ENCODE measurements around the gene GEMIN5. TPM values are rescaled to one million over a fixed set of nuclear protein-coding genes. Genes with fewer than 3 reads are reported as not detected.
A peak's percentile ranks its signal among the peaks of the same experiment; 100 is the strongest.

GEMIN5 gene
- polyA plus RNA-seq, 3 donors, result 2.0 to 3.8 (median 2.2) TPM

- H4K20me1 ChIP-seq (ENCODE audit: insufficient read depth, low read length), result peaks cover 64% of the 10 kb centered on the region
- intact Hi-C loops (cut with micrococcal nuclease), result no loop called here
- peak in 2 of 3 donors; percentile 6 to 17 for DNase-seq
These were observed 7.8 kb upstream of the GEMIN5 start for GRCh38 chr5:154945695-154946301.

GRCh38 chr5:154944716-154945115 is 6.7 kb upstream of the GEMIN5 start:
- H3K9me3 Mint-ChIP-seq, result no peaks in the 10 kb centered on the region
- intact Hi-C loops (cut with micrococcal nuclease), result loop anchor here in 1 of 2 donors (5.0 kb wide), 1 partner anchor 87 kb away; the partner anchor contains the start of gene CNOT8
- H3K36me3 Mint-ChIP-seq, result peaks cover 3 to 9% of the 10 kb centered on the region in 2 donors
- peak overlapping the region in 1 of 2 donors; percentile 7 for H3K27ac ChIP-seq (ENCODE audit: low read depth in 1 of 2, low read length in 2 of 2)
- no peak overlapping the region for H3K4me3 ChIP-seq (replicated peaks in 1 of 3; ENCODE audit: low read depth in 2 of 3, low read length in 3 of 3)
- H3K79me2 ChIP-seq (ENCODE audit: insufficient read depth, low read length), result peaks cover 82% of the 10 kb centered on the region
- H3K4me2 ChIP-seq (replicated peaks; ENCODE audit: extremely low read depth, low read length, poor library complexity, severe bottlenecking), result no peak overlapping the region
- no peak overlapping the region for H3K9ac ChIP-seq (ENCODE audit: insufficient read depth, low read length, poor library complexity, severe bottlenecking)
- no peaks in the 10 kb centered on the region for H3K9me3 ChIP-seq (replicated peaks in 1 of 2; ENCODE audit: control insufficient read depth in 1 of 2, insufficient read depth in 1 of 2, low read length in 2 of 2)
- peaks cover 55% of the 10 kb centered on the region for H4K20me1 ChIP-seq (ENCODE audit: insufficient read depth, low read length)
- H3K36me3 ChIP-seq (replicated peaks in 1 of 2; ENCODE audit: control insufficient read depth in 1 of 2, insufficient read depth in 2 of 2, low read length in 2 of 2), result peaks cover 2 to 22% of the 10 kb centered on the region in 2 donors
- no peak for TF ChIP-seq CTCF (IDR thresholded peaks at IDR 0.05)
- no peaks in the 10 kb centered on the region for H3K27me3 ChIP-seq (ENCODE audit: control insufficient read depth in 2 of 2, insufficient read depth in 2 of 2, low read length in 2 of 2)
- DNase-seq, result no peak
- H3K4me1 ChIP-seq (ENCODE audit: control insufficient read depth in 1 of 2, insufficient read depth in 2 of 2, low read length in 2 of 2), result peaks cover 12 to 15% of the 10 kb centered on the region in 2 donors
- peaks cover 19% of the 10 kb centered on the region for H3K4me1 Mint-ChIP-seq
- H3K27ac Mint-ChIP-seq, result no peak overlapping the region
- H3K4me3 Mint-ChIP-seq, result no peak overlapping the region
- H2AFZ ChIP-seq (ENCODE audit: insufficient read depth, low read depth, low read length, poor library complexity, severe bottlenecking), result no peak overlapping the region
- no peaks in the 10 kb centered on the region for H3K27me3 Mint-ChIP-seq (ENCODE audit: low read depth in 3 of 3)

More at GRCh38 chr5:154945695-154946301, 7.8 kb upstream of the GEMIN5 start:
- H2AFZ ChIP-seq (ENCODE audit: insufficient read depth, low read depth, low read length, poor library complexity, severe bottlenecking), result no peak overlapping the region
- Mint-ChIP-seq H3K36me3 (peaks cover 9 to 14% of the 10 kb centered on the region in 2 donors), H3K9me3 (no peaks in the 10 kb centered on the region), H3K27ac (no peak overlapping the region), H3K27me3 (ENCODE audit: low read depth in 3 of 3) (no peaks in the 10 kb centered on the region), H3K4me3 (no peak overlapping the region), H3K4me1 (peaks cover 22% of the 10 kb centered on the region)
- peak overlapping the region in 1 of 2 donors; percentile 7 for H3K27ac ChIP-seq (ENCODE audit: low read depth in 1 of 2, low read length in 2 of 2)
- H3K9ac ChIP-seq (ENCODE audit: insufficient read depth, low read length, poor library complexity, severe bottlenecking), result no peak overlapping the region
- H3K4me2 ChIP-seq (replicated peaks; ENCODE audit: extremely low read depth, low read length, poor library complexity, severe bottlenecking), result no peak overlapping the region
- H3K9me3 ChIP-seq (replicated peaks in 1 of 2; ENCODE audit: control insufficient read depth in 1 of 2, insufficient read depth in 1 of 2, low read length in 2 of 2), result no peaks in the 10 kb centered on the region
- no peaks in the 10 kb centered on the region for H3K27me3 ChIP-seq (ENCODE audit: control insufficient read depth in 2 of 2, insufficient read depth in 2 of 2, low read length in 2 of 2)
- peak; percentile 81 for TF ChIP-seq CTCF (IDR thresholded peaks at IDR 0.05)
- 100% methylated on average over 2 of the region's 2 CpGs for WGBS (ENCODE audit: insufficient coverage)
- peaks cover 3 to 33% of the 10 kb centered on the region in 2 donors for H3K36me3 ChIP-seq (replicated peaks in 1 of 2; ENCODE audit: control insufficient read depth in 1 of 2, insufficient read depth in 2 of 2, low read length in 2 of 2)
- H3K79me2 ChIP-seq (ENCODE audit: insufficient read depth, low read length), result peaks cover 83% of the 10 kb centered on the region
- peaks cover 7 to 9% of the 10 kb centered on the region in 2 donors for H3K4me1 ChIP-seq (ENCODE audit: control insufficient read depth in 1 of 2, insufficient read depth in 2 of 2, low read length in 2 of 2)
- H3K4me3 ChIP-seq (replicated peaks in 1 of 3; ENCODE audit: low read depth in 2 of 3, low read length in 3 of 3), result no peak overlapping the region

Data from CD14-positive monocyte (primary cell).